ENCODE measurements around the gene RANBP10. TPM values are rescaled to one million over a fixed set of nuclear protein-coding genes. Genes with fewer than 3 reads are reported as not detected.
"Not testable (repeated sequence)": the region's sequence is repeated elsewhere in the genome, so short reads cannot be mapped to it uniquely, and the experiment has no call there.

Gene RANBP10
- total and polyA plus RNA-seq, 2 experiments from 2014 or later = 8.0 to 13.6 TPM

DNA sequence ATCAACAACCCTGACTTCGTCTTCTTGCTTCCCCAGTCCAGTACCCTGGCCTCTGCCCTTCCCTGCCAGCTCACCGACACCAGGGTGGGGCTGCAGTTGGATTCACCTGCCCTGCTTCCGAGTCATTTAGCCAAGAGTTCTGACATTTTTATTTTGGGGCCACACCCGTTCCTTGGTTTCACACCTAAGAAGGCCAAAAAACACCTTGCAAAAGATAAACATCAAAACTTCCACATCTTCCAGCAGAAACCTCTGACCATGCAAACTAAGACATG, 45.5 kb downstream of the RANBP10 start:
- TF ChIP-seq, protein P1, sequence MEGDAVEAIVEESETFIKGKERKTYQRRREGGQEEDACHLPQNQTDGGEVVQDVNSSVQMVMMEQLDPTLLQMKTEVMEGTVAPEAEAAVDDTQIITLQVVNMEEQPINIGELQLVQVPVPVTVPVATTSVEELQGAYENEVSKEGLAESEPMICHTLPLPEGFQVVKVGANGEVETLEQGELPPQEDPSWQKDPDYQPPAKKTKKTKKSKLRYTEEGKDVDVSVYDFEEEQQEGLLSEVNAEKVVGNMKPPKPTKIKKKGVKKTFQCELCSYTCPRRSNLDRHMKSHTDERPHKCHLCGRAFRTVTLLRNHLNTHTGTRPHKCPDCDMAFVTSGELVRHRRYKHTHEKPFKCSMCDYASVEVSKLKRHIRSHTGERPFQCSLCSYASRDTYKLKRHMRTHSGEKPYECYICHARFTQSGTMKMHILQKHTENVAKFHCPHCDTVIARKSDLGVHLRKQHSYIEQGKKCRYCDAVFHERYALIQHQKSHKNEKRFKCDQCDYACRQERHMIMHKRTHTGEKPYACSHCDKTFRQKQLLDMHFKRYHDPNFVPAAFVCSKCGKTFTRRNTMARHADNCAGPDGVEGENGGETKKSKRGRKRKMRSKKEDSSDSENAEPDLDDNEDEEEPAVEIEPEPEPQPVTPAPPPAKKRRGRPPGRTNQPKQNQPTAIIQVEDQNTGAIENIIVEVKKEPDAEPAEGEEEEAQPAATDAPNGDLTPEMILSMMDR (IDR thresholded peaks at IDR 0.05; ENCODE audit: low read depth, low read length) = no peak
- Histone ChIP-seq H3K9me3 (ENCODE audit: low read depth) (no peaks in the 10 kb centered on the region), H3K4me1 (ENCODE audit: low read depth) (no peaks in the 10 kb centered on the region), H3K36me3 (no peaks in the 10 kb centered on the region), H3K4me3 (no peak overlapping the region), H3K27me3 (peaks cover 100% of the 10 kb centered on the region), H3K27ac (no peak overlapping the region)
- DNase-seq (ENCODE audit: low read depth in 1 of 2, low spot score in 1 of 2) = no peak

DNA sequence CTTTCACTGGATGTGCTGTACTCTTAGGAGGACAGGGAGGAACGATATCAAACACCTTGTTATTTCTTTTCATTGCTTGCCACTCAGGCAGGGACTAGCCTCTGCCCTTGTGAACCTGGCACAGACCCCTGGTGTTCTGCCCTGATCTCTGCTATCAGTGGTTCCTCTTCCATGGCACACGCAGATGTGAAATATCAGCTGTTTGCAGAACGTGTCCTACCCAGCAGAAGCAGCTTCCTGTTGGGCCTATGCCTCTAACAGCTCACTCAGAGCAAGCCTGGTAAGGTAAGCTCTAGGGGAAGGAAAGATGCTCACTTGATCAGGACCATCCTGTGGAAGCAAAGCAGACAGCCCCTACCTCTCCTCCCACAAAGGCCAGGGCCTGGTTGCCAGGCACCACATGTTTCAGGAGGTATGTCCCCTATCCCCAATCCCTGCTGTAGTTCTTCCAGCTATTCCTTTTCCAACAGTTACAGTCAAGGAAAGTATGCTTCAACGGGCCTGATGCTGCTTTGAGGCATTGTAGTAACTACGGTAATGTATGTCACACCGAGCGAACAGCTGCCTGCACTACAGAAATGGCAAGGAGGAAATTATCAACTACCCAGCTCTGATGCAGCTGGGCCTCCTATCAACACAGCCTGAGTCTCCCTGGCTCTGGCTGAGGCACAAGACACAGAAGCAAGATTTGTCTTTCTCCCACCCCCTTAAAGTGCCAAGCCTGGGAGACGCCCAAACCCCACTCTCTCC, 46.0 kb downstream of the RANBP10 start:
- peaks cover 98% of the 10 kb centered on the region for H3K27me3 ChIP-seq
- H3K27ac ChIP-seq = no peak overlapping the region
- TF ChIP-seq, protein P1 (IDR thresholded peaks at IDR 0.05; ENCODE audit: low read depth, low read length) = no peak
- H3K9me3 ChIP-seq (ENCODE audit: low read depth) = no peaks in the 10 kb centered on the region
- H3K4me3 ChIP-seq = no peak overlapping the region
- H3K4me1 ChIP-seq (ENCODE audit: low read depth) = no peaks in the 10 kb centered on the region
- H3K36me3 ChIP-seq = no peaks in the 10 kb centered on the region
- no peak for DNase-seq (ENCODE audit: low read depth in 1 of 2, low spot score in 1 of 2)

DNA sequence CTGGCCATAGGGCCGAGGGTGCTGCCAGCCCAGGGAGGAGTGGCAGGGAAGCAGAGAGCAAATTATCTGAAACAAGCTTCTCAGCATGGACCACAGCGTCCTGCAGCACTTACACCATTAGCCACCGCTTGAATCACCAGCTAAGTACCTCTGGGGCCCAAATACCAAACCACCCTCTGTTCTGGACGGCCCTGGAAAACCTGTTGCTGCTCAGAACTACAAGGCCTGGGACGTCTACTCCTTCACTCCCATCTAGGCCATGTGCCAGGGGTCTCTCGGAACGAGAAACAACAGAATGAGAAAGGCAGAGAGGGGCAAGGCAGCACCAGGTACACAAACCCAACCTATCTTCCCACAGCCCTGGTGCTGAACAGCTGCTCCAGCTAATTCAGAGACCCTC, 47.4 kb downstream of the RANBP10 start:
- H3K27me3 ChIP-seq = peaks cover 98% of the 10 kb centered on the region
- no peak for DNase-seq (ENCODE audit: low read depth in 1 of 2, low spot score in 1 of 2)
- no peak overlapping the region for H3K27ac ChIP-seq
- no peaks in the 10 kb centered on the region for H3K36me3 ChIP-seq
- no peaks in the 10 kb centered on the region for H3K4me1 ChIP-seq (ENCODE audit: low read depth)
- H3K4me3 ChIP-seq = no peak overlapping the region
- H3K9me3 ChIP-seq (ENCODE audit: low read depth) = no peaks in the 10 kb centered on the region
- TF ChIP-seq, protein P1 (IDR thresholded peaks at IDR 0.05; ENCODE audit: low read depth, low read length) = no peak

DNA sequence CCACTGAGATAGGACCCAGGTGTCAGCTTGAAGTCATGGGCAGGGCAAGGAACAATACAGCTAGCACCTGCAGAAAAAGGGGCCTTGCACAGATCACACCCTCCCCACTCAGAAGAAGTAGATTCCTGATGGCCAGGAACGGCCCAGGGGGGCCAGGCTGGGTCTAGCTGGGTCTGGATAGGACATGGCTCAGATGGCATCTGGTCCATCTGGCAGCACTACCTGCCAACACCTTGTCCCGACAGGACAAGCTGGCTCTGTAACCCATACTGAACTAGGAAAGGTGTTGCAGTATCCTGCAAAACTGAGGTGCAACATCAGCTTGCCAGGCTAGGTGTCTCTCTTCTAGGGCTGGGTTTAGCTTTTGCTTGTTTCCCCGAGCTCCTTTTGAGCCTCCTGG, 48.4 kb downstream of the RANBP10 start:
- H3K27me3 ChIP-seq = peaks cover 98% of the 10 kb centered on the region
- no peak for DNase-seq (ENCODE audit: low read depth in 1 of 2, low spot score in 1 of 2)
- H3K36me3 ChIP-seq = no peaks in the 10 kb centered on the region
- H3K4me3 ChIP-seq = no peak overlapping the region
- H3K9me3 ChIP-seq (ENCODE audit: low read depth) = no peaks in the 10 kb centered on the region
- H3K27ac ChIP-seq = no peak overlapping the region
- no peaks in the 10 kb centered on the region for H3K4me1 ChIP-seq (ENCODE audit: low read depth)
- TF ChIP-seq, protein P1 (IDR thresholded peaks at IDR 0.05; ENCODE audit: low read depth, low read length) = no peak

DNA sequence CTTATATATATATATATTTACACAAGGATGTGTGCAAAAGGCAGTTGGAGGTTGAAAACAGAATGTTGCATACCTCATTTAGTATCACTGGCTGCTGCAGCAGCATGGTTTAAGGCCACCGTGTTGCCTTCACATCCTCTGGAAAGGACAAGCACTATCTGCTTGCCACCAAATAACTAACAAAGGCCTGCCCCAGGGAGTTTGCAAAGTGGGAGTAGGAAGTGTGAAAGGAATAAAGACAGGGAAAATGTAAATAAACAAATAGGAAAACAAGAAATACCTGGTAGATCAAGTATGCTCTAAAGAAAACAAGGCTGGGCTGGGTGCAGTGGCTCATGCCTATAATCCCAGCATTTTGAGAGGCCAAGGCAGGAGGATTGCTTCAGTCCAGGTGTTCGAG, 53.7 kb downstream of the RANBP10 start:
- no peaks in the 10 kb centered on the region for H3K4me1 ChIP-seq (ENCODE audit: low read depth)
- no peak overlapping the region for H3K4me3 ChIP-seq
- H3K27ac ChIP-seq = no peak overlapping the region
- H3K27me3 ChIP-seq = peaks cover 98% of the 10 kb centered on the region
- no peak for DNase-seq (ENCODE audit: low read depth in 1 of 2, low spot score in 1 of 2)
- H3K9me3 ChIP-seq (ENCODE audit: low read depth) = no peaks in the 10 kb centered on the region
- TF ChIP-seq, protein P1 (IDR thresholded peaks at IDR 0.05; ENCODE audit: low read depth, low read length) = no peak
- H3K36me3 ChIP-seq = no peaks in the 10 kb centered on the region

DNA sequence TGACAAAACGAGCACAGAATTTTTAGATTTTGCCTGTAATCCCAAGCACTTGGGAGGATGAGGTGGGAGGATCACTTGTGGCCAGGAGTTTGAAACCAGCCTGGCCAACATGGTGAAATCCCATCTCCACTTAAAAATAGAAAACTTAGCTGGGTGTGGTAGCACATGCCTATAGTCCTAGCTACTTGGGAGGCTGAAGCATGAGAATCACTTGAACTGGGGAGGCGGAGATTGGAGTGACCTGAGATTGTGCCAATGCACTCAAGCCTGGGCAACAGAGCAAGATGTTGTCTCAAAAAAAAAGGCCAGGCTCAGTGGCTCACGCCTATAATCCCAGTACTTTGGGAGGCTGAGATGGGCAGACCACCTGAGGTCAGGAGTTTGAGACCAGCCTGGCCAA, 55.0 kb downstream of the RANBP10 start:
- not testable (repeated sequence) for H3K9me3 ChIP-seq (ENCODE audit: low read depth); H3K27ac ChIP-seq; H3K36me3 ChIP-seq; H3K4me3 ChIP-seq; DNase-seq (ENCODE audit: low read depth in 1 of 2, low spot score in 1 of 2); H3K4me1 ChIP-seq (ENCODE audit: low read depth)
- peaks cover 96% of the 10 kb centered on the region for H3K27me3 ChIP-seq

All from cardiac muscle cell (in vitro differentiated cells and primary cell).